GM12891 (cell line): Measurements from ENCODE around the gene C1orf159.

Experiments used
- POLR2A ChIP-seq: IDR thresholded peaks from 2 replicates; pipeline ENCODE4 v1.6.1; 2011; ENCODE audit warnings: low read depth, low read length, control low read depth
- POLR2AphosphoS5 ChIP-seq: IDR thresholded peaks from 2 replicates; pipeline ENCODE4 v1.6.1; 2011; ENCODE audit warnings: low read depth, low read length, control low read depth
- POU2F2 ChIP-seq: IDR thresholded peaks from 2 replicates; pipeline ENCODE4 v1.6.1; 2011; ENCODE audit warnings: low read depth, mild to moderate bottlenecking, control low read depth, low read length, moderate library complexity
- SPI1 ChIP-seq: IDR thresholded peaks from 2 replicates; pipeline ENCODE4 v1.6.1; 2011; ENCODE audit warnings: low read depth, low read length, control low read depth
- TAF1 ChIP-seq: IDR thresholded peaks from 2 replicates; pipeline ENCODE4 v1.6.1; 2011; ENCODE audit warnings: low read depth, low read length, control low read depth

DNA sequence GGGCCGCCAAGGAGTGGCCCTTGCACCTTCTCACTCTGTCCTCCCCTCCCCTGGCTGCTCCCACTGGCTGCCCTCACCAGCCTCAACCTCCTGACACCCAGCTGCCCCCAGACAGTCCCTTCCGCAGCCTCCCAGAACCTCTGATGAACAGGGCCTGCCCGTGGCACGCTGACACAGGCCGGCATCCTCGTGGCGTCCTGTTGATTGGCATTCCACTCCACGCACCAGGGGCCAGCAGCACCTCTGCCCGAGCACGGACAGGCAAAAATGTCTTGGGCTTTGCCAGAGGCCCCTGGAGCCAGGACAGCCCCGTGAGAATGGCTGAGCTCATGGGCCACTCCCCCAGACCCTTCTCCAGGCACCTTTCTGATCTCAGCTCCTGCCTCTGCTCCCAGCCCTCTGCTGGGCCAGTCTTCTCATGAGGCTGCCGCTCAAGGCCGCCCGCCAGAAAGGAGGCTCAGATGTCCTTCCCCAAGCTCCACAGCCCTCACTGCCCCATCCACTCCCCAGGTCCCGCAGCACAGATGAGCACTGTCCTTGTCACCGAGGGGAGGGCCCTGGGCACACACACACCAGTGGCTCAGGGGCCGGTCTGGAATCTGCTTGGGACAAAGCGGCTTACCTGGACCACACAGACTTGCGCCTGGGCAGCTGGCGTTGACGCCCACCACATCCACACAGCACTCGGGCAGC is 26.0 kb downstream of the C1orf159 start:
- no peak for TF ChIP-seq POLR2AphosphoS5
- TF ChIP-seq SPI1: no peak
- TF ChIP-seq TAF1: no peak
- no peak for TF ChIP-seq POLR2A
- no peak for TF ChIP-seq POU2F2
